Measurements from ENCODE around the gene PEX11G.

The PEX11G gene

DNA sequence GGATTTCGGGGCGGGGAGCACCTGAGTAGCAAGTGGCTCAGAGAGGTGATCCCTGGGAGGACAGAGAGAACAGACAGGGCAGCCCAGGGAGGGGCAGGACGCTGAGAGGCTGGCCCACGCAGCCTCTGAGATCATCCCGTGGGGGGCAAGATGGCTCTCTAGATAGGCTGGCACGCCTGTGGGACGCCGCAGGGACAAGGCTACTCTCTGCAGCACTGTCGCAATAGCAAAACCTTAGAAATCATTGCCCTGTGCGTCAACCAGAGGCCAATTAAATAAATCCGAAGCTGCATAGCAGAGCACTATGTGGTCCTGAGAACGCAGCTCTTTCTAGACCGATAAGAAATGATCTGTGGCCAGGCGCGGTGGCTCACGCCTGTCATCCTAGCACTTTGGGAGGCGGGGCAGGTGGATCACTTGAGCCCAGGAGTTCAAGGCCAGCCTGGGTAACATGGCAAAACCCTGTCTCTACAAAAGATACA lies 5.1 kb downstream of the PEX11G start:
- TF ChIP-seq CTCF (conservative IDR thresholded peaks at IDR 0.05), result no peak
- no peak overlapping the region for H3K27ac ChIP-seq

DNA sequence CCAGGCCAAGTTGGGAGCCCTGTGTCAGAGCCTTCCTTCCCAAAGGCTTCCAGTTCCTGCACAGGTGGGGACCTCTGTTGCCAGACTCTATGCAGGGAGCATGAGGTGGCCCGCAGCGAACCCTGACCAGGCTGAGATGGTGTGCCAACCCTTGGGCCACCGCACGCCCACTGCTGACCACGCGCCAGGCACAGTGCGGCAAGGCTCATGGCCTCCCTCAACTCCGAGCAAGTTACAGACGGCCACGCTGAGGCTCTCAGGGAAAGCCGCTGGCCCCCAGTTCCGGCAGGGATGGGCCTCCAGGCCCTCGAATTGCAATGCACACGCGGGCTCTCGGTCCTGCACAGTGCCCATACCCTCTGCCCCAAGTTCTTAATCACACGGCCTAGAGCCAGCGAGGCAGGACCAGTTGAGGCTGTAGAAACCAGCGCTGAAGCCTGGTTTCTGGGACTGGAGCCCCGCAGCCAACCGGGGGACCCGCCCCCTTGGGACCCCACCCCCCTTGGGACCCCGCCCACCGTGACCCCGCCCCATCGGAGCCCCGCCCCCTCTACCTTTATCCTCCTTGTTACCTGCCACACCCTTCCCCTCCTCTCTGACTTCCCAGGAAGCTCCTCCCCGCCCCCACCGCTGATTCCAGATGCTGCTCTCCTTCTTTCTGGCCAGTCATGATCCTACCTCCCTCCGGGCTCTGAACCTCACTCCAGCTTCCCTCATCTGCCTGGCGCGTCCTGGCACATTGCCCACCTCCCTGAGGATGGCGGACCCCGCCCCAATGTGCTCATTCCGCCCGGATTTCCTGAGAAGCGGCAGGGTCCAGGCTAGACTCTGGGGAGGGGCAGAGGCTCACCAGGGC lies 6.0 kb downstream of the PEX11G start:
- TF ChIP-seq CTCF (conservative IDR thresholded peaks at IDR 0.05), result no peak
- no peak overlapping the region for H3K27ac ChIP-seq

- TF ChIP-seq CTCF (conservative IDR thresholded peaks at IDR 0.05), result no peak
- no peak overlapping the region for H3K27ac ChIP-seq
Observed at GRCh38 chr19:7480970-7481255, 7.9 kb downstream of the PEX11G start.

GRCh38 chr19:7480222-7480969 lies 8.4 kb downstream of the PEX11G start:
- H3K27ac ChIP-seq, result no peak overlapping the region
- no peak for TF ChIP-seq CTCF (conservative IDR thresholded peaks at IDR 0.05)

- no peak overlapping the region for H3K27ac ChIP-seq
- no peak for TF ChIP-seq CTCF (conservative IDR thresholded peaks at IDR 0.05)
Observed at GRCh38 chr19:7478843-7479227, 10.0 kb downstream of the PEX11G start.

GRCh38 chr19:7478173-7478842 lies 10.5 kb downstream of the PEX11G start:
- H3K27ac ChIP-seq, result no peak overlapping the region
- TF ChIP-seq CTCF (conservative IDR thresholded peaks at IDR 0.05), result no peak

GRCh38 chr19:7477758-7478157 lies 11.1 kb downstream of the PEX11G start:
- TF ChIP-seq CTCF (conservative IDR thresholded peaks at IDR 0.05), result no peak
- H3K27ac ChIP-seq, result no peak overlapping the region
